ENCODE measurements around the gene WDR18. TPM values are rescaled to one million over a fixed set of nuclear protein-coding genes. Genes with fewer than 3 reads are reported as not detected.
A peak's percentile ranks its signal among the peaks of the same experiment; 100 is the strongest.

WDR18 gene
- total RNA-seq, 1 donor from 2014 or later = 38.6 TPM

- H3K36me3 ChIP-seq = no peaks in the 10 kb centered on the region
- H3K79me2 ChIP-seq (ENCODE audit: low read depth) = peaks cover 67% of the 10 kb centered on the region
- H3K27me3 ChIP-seq = no peaks in the 10 kb centered on the region
- no peak overlapping the region for H3K27ac ChIP-seq
- no peak overlapping the region for H3K9ac ChIP-seq
- H3K27ac Mint-ChIP-seq = no peak overlapping the region
- peaks cover 21% of the 10 kb centered on the region for H3F3A ChIP-seq (ENCODE audit: low read depth)
- H2AFZ ChIP-seq (replicated peaks) = no peak overlapping the region
- peaks cover 8% of the 10 kb centered on the region for H3K27me3 Mint-ChIP-seq (ENCODE audit: insufficient read depth, low read depth)
- TF ChIP-seq EZH2phosphoT487 (IDR thresholded peaks at IDR 0.05) = no peak
- TF ChIP-seq, protein P1, sequence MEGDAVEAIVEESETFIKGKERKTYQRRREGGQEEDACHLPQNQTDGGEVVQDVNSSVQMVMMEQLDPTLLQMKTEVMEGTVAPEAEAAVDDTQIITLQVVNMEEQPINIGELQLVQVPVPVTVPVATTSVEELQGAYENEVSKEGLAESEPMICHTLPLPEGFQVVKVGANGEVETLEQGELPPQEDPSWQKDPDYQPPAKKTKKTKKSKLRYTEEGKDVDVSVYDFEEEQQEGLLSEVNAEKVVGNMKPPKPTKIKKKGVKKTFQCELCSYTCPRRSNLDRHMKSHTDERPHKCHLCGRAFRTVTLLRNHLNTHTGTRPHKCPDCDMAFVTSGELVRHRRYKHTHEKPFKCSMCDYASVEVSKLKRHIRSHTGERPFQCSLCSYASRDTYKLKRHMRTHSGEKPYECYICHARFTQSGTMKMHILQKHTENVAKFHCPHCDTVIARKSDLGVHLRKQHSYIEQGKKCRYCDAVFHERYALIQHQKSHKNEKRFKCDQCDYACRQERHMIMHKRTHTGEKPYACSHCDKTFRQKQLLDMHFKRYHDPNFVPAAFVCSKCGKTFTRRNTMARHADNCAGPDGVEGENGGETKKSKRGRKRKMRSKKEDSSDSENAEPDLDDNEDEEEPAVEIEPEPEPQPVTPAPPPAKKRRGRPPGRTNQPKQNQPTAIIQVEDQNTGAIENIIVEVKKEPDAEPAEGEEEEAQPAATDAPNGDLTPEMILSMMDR (IDR thresholded peaks at IDR 0.05) = no peak
- no peak overlapping the region for H3K4me2 ChIP-seq
- peaks cover 67% of the 10 kb centered on the region for H4K20me1 ChIP-seq (ENCODE audit: low read depth)
- H3K9me3 ChIP-seq (ENCODE audit: low read depth) = no peaks in the 10 kb centered on the region
- DNase-seq (ENCODE audit: low spot score) = no peak
- H3K4me3 ChIP-seq = no peak overlapping the region
- H3K4me3 Mint-ChIP-seq = no peak overlapping the region
- no peaks in the 10 kb centered on the region for H3K9me3 Mint-ChIP-seq
- H3K36me3 Mint-ChIP-seq = no peaks in the 10 kb centered on the region
- H3K4me1 ChIP-seq = peaks cover 21% of the 10 kb centered on the region
- peaks cover 39% of the 10 kb centered on the region for H3K4me1 Mint-ChIP-seq
Measured at GRCh38 chr19:1017906-1018305, 33.8 kb downstream of the WDR18 start.

GRCh38 chr19:1018393-1018792 is 34.2 kb downstream of the WDR18 start:
- H3K27me3 ChIP-seq = no peaks in the 10 kb centered on the region
- no peak overlapping the region for H3K4me2 ChIP-seq
- H3K9me3 ChIP-seq (ENCODE audit: low read depth) = no peaks in the 10 kb centered on the region
- peaks cover 67% of the 10 kb centered on the region for H3K79me2 ChIP-seq (ENCODE audit: low read depth)
- no peaks in the 10 kb centered on the region for H3K36me3 ChIP-seq
- H2AFZ ChIP-seq (replicated peaks) = no peak overlapping the region
- TF ChIP-seq EZH2phosphoT487 (IDR thresholded peaks at IDR 0.05) = no peak
- no peak for TF ChIP-seq EZH2 (IDR thresholded peaks at IDR 0.05)
- TF ChIP-seq, protein P1 (IDR thresholded peaks at IDR 0.05) = no peak
- H3K4me3 ChIP-seq = no peak overlapping the region
- peaks cover 21% of the 10 kb centered on the region for H3K4me1 ChIP-seq
- Mint-ChIP-seq H3K27ac (no peak overlapping the region), H3K9me3 (no peaks in the 10 kb centered on the region), H3K27me3 (ENCODE audit: insufficient read depth, low read depth) (peaks cover 8% of the 10 kb centered on the region), H3K4me3 (peak overlapping the region; percentile 78), H3K4me1 (peaks cover 39% of the 10 kb centered on the region), H3K36me3 (no peaks in the 10 kb centered on the region)
- H3K27ac ChIP-seq = no peak overlapping the region
- H3F3A ChIP-seq (ENCODE audit: low read depth) = peaks cover 21% of the 10 kb centered on the region
- no peak overlapping the region for H3K9ac ChIP-seq
- peaks cover 67% of the 10 kb centered on the region for H4K20me1 ChIP-seq (ENCODE audit: low read depth)
- DNase-seq (ENCODE audit: low spot score) = no peak

- H3K4me1 ChIP-seq = peaks cover 21% of the 10 kb centered on the region
- H3K9me3 ChIP-seq (ENCODE audit: low read depth) = no peaks in the 10 kb centered on the region
- TF ChIP-seq EZH2 (IDR thresholded peaks at IDR 0.05) = no peak
- TF ChIP-seq, protein P1 (IDR thresholded peaks at IDR 0.05) = no peak
- TF ChIP-seq EZH2phosphoT487 (IDR thresholded peaks at IDR 0.05) = no peak
- no peak overlapping the region for H2AFZ ChIP-seq (replicated peaks)
- peak overlapping the region; percentile 97 for H3K4me3 ChIP-seq
- H3K36me3 ChIP-seq = no peaks in the 10 kb centered on the region
- peaks cover 64% of the 10 kb centered on the region for H4K20me1 ChIP-seq (ENCODE audit: low read depth)
- H3K27ac ChIP-seq = no peak overlapping the region
- DNase-seq (ENCODE audit: low spot score) = no peak
- H3K79me2 ChIP-seq (ENCODE audit: low read depth) = peaks cover 67% of the 10 kb centered on the region
- H3K9me3 Mint-ChIP-seq = no peaks in the 10 kb centered on the region
- peaks cover 21% of the 10 kb centered on the region for H3F3A ChIP-seq (ENCODE audit: low read depth)
- H3K4me3 Mint-ChIP-seq = peak overlapping the region; percentile 91
- H3K4me1 Mint-ChIP-seq = peaks cover 39% of the 10 kb centered on the region
- H3K36me3 Mint-ChIP-seq = no peaks in the 10 kb centered on the region
- H3K27me3 Mint-ChIP-seq (ENCODE audit: insufficient read depth, low read depth) = peaks cover 8% of the 10 kb centered on the region
- H3K4me2 ChIP-seq = peak overlapping the region; percentile 97
- peak overlapping the region; percentile 39 for H3K9ac ChIP-seq
- H3K27ac Mint-ChIP-seq = no peak overlapping the region
- no peaks in the 10 kb centered on the region for H3K27me3 ChIP-seq
Measured at GRCh38 chr19:1018932-1019615, 34.9 kb downstream of the WDR18 start.

Measured in neural progenitor cell (in vitro differentiated cells).